Measurements from ENCODE around the gene DYNC1I1. TPM values are rescaled to one million over a fixed set of nuclear protein-coding genes. Genes with fewer than 3 reads are reported as not detected.

Gene DYNC1I1
- total and polyA plus RNA-seq, 2 donors (not counting 3 experiments of a cell fraction or from before 2014, with no cell fraction given) = 1.8 to 3.6 TPM

- Histone ChIP-seq H3K4me1 (ENCODE audit: control insufficient read depth, extremely low read depth, insufficient read depth, low read length) (peaks cover 9% of the 10 kb centered on the region), H3K9me1 (replicated peaks; ENCODE audit: control insufficient read depth, extremely low read depth, insufficient read depth, low read length) (no peaks in the 10 kb centered on the region), H3K4me3 (replicated peaks in 1 of 3; ENCODE audit: insufficient read depth in 1 of 3, low read depth in 1 of 3, low read length in 3 of 3) (no peak overlapping the region), H3K36me3 (ENCODE audit: control insufficient read depth in 2 of 2, extremely low read depth in 1 of 2, insufficient read depth in 2 of 2, low read length in 2 of 2) (no peaks in the 10 kb centered on the region), H3K9me3 (replicated peaks; ENCODE audit: control insufficient read depth, insufficient read depth, low read length) (no peaks in the 10 kb centered on the region), H4K20me1 (replicated peaks; ENCODE audit: control insufficient read depth, extremely low read depth, insufficient read depth, low read length) (no peaks in the 10 kb centered on the region), H2AFZ (ENCODE audit: low read depth, low read length) (no peak overlapping the region), H3K4me2 (ENCODE audit: insufficient read depth, low read length) (no peak overlapping the region), H3K79me2 (ENCODE audit: control insufficient read depth, insufficient read depth, low read length) (no peaks in the 10 kb centered on the region), H3K27me3 (ENCODE audit: control insufficient read depth in 2 of 2, insufficient read depth in 2 of 2, low read length in 2 of 2) (no peaks in the 10 kb centered on the region), H3K9ac (replicated peaks; ENCODE audit: extremely low read depth, insufficient read depth, low read length) (no peak overlapping the region), H3K27ac (ENCODE audit: insufficient read depth, low read depth, low read length) (no peak overlapping the region)
- TF ChIP-seq MAX (IDR thresholded peaks at IDR 0.05; ENCODE audit: insufficient read depth, insufficient read length) = no peak
- no peak for TF ChIP-seq EZH2 (IDR thresholded peaks at IDR 0.05; ENCODE audit: borderline replicate concordance, low read depth, low read length, severe bottlenecking)
- TF ChIP-seq GATA2 (IDR thresholded peaks at IDR 0.05; ENCODE audit: insufficient read depth, insufficient read length, low read depth, low read length) = no peak
- no peak for TF ChIP-seq FOS (IDR thresholded peaks at IDR 0.05; ENCODE audit: borderline replicate concordance, insufficient read depth, low read length)
- TF ChIP-seq JUN (IDR thresholded peaks at IDR 0.05; ENCODE audit: borderline replicate concordance, insufficient read depth, insufficient read length, low read depth) = no peak
- TF ChIP-seq POLR2AphosphoS5 (IDR thresholded peaks at IDR 0.05; ENCODE audit: insufficient read depth, low read depth, low read length) = no peak
- no peak for TF ChIP-seq MYC (IDR thresholded peaks at IDR 0.05; ENCODE audit: low read depth, low read length)
- TF ChIP-seq POLR2A (IDR thresholded peaks at IDR 0.05; ENCODE audit: low read depth, low read length) = no peak
- no peak for TF ChIP-seq CTCF (IDR thresholded peaks at IDR 0.05; ENCODE audit: extremely low read depth in 1 of 2, insufficient read depth in 1 of 2, low read depth in 1 of 2, low read length in 2 of 2)
- peak; percentile 39 for DNase-seq (ENCODE audit: low read depth, low spot score)
- CTCF ChIA-PET = interaction anchor here (1.0 kb wide), 1 partner anchor 19 kb away, joined by 3 read pairs; no protein-coding TSS in a partner anchor
- intact Hi-C loops (cut with micrococcal nuclease) = no loop called here
- POLR2A ChIA-PET = no interaction called here
- dilution Hi-C loops (cut with MboI; ENCODE audit: extremely low pct_ligation_motif_present, low sequenced_read_pairs) = no loop called here
- BruUV-seq (replicated peaks) = no TSS peak
- peak; percentile 47 for FAIRE-seq
Observed at GRCh38 chr7:95980167-95980566, 207.8 kb downstream of the DYNC1I1 start.
